ENCODE results near the gene BTN2A1.

DNA sequence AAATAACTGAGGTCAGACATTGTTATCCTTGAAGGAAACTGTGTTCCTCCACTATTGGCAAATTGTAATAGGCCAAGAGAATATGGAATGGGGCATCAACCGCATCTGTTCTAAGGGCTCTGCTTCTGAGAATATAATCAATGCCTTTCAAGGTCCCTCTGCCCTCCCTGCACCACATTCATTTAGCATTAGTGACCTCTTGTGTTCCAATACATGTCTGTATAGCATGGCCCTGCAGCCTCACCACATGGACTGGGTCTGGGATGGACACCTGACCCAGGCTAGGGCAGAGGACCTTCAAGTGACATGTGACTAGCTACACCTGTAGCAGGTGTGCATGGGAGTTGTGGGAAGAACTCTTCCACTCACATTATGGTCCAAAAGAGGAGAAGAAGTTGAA, 41.5 kb upstream of the BTN2A1 start:
- TF ChIP-seq, protein P1, sequence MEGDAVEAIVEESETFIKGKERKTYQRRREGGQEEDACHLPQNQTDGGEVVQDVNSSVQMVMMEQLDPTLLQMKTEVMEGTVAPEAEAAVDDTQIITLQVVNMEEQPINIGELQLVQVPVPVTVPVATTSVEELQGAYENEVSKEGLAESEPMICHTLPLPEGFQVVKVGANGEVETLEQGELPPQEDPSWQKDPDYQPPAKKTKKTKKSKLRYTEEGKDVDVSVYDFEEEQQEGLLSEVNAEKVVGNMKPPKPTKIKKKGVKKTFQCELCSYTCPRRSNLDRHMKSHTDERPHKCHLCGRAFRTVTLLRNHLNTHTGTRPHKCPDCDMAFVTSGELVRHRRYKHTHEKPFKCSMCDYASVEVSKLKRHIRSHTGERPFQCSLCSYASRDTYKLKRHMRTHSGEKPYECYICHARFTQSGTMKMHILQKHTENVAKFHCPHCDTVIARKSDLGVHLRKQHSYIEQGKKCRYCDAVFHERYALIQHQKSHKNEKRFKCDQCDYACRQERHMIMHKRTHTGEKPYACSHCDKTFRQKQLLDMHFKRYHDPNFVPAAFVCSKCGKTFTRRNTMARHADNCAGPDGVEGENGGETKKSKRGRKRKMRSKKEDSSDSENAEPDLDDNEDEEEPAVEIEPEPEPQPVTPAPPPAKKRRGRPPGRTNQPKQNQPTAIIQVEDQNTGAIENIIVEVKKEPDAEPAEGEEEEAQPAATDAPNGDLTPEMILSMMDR (IDR thresholded peaks at IDR 0.05): no peak
- no peak for TF ChIP-seq POLR2A (IDR thresholded peaks at IDR 0.05)

Measured in tibial nerve (tissue), 3 donors.